ENCODE results near the gene ATOH8. TPM values are rescaled to one million over a fixed set of nuclear protein-coding genes. Genes with fewer than 3 reads are reported as not detected.
A peak's percentile ranks its signal among the peaks of the same experiment; 100 is the strongest.
"Not testable (repeated sequence)": the region's sequence is repeated elsewhere in the genome, so short reads cannot be mapped to it uniquely, and the experiment has no call there.

The ATOH8 gene
- total RNA-seq, 2 experiments from 2014 or later = 0.12 to 0.40 TPM

DNA sequence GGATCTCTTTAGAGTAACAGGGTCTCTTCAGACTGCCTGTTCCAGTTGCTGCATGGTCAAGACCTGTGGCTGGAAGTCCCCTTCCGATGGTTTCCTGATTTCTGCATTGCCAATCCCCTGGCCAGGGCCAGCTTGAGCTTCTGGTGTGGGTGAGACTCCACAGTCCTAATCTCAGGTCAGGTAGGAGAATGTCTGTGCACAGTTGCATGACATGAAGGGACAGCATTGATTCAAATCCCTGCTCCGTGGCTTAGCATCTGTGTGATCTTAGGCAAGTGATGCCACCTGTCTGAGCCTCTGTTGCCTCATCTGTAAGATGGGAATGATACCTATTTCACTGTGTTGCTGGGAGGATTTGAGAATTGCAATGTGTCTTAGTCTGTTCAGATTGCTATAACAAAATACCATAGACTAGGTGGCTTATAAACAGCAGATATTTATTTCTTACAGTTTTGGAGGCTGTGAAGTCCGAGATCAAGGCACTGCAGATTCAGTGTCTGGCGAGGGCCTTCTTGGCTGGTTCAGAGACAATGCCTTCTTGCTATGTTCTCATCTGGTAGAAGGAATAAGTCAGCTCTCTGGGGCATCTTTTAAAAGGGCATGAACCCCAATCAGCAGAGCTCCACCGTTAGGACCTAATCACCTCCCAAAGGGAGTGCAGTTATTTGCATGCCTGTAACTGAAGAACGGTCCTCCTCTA, 66.2 kb downstream of the ATOH8 start:
- H3K27ac Mint-ChIP-seq = no peak overlapping the region
- CTCF ChIA-PET = interaction anchor here (1.6 to 7.2 kb wide), 3 partner anchors 8 to 259 kb away, joined by 5 to 30 read pairs (median 17); no protein-coding TSS in a partner anchor
- H3K36me3 Mint-ChIP-seq = no peaks in the 10 kb centered on the region
- no peaks in the 10 kb centered on the region for H3K9me3 Mint-ChIP-seq (ENCODE audit: low read depth)
- no peak for ATAC-seq
- no peaks in the 10 kb centered on the region for H3K4me1 Mint-ChIP-seq
- H3K4me3 Mint-ChIP-seq = no peak overlapping the region
- DNase-seq = no peak
- H3K27me3 Mint-ChIP-seq = peaks cover 47% of the 10 kb centered on the region

DNA sequence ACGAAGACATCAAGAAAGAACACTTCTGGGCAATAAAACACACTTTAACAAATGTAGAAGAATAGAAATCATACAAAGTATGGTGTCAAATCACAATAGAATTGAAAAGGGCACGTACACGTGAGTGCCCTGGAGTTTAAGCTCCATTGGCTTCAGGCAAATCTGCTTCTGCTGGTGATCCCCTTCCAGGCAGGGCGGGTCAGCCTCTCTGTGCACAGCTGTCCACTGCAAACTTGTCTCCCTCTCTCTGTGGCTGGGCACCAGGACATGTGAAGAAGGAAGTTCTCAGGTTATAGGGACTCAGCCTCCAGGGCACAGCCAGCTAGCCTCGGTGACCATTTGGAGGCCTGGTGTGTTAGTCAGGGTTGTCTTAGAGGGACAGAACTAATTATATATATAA, 69.0 kb downstream of the ATOH8 start:
- DNase-seq = no peak

DNA sequence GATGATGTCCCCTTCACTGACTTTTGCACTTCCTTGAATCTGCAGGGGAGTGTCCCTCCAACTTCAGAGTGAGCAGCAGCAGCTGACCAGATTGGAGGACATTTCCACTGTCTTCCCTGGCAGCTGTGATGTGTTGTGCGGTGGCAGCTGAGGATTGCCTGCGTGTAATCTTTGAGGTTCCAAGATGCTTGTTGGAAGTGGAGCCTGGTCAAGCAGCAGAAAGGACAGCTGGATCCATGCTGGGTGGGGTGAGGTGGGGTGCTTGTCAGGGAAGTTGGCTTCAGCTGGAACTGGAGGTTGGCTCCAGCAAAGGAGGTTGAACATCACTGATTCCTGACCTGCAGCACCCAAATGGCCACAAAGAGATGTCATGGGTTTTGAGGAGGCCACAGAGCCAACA, 70.2 kb downstream of the ATOH8 start:
- CTCF ChIA-PET = interaction anchor here (0.8 to 12.2 kb wide), 8 partner anchors 8 to 255 kb away, joined by 3 to 391 read pairs (median 4); partner anchors contain the start of gene ST3GAL5
- no peak overlapping the region for H3K27ac Mint-ChIP-seq
- H3K4me1 Mint-ChIP-seq = peaks cover 12% of the 10 kb centered on the region
- H3K27me3 Mint-ChIP-seq = peaks cover 41% of the 10 kb centered on the region
- no peak for ATAC-seq
- no peaks in the 10 kb centered on the region for H3K36me3 Mint-ChIP-seq
- no peaks in the 10 kb centered on the region for H3K9me3 Mint-ChIP-seq (ENCODE audit: low read depth)
- no peak for DNase-seq
- no peak overlapping the region for H3K4me3 Mint-ChIP-seq

More for the DNA sequence above, 69.0 kb downstream of the ATOH8 start:
- no peaks in the 10 kb centered on the region for H3K9me3 Mint-ChIP-seq (ENCODE audit: low read depth)
- H3K27me3 Mint-ChIP-seq = peaks cover 50% of the 10 kb centered on the region
- ATAC-seq = no peak
- peaks cover 5% of the 10 kb centered on the region for H3K4me1 Mint-ChIP-seq
- no peak overlapping the region for H3K27ac Mint-ChIP-seq
- CTCF ChIA-PET = interaction anchor here (1.6 to 12.2 kb wide), 3 partner anchors 9 to 256 kb away, joined by 4 to 391 read pairs (median 10); no protein-coding TSS in a partner anchor
- no peak overlapping the region for H3K4me3 Mint-ChIP-seq
- no peaks in the 10 kb centered on the region for H3K36me3 Mint-ChIP-seq

DNA sequence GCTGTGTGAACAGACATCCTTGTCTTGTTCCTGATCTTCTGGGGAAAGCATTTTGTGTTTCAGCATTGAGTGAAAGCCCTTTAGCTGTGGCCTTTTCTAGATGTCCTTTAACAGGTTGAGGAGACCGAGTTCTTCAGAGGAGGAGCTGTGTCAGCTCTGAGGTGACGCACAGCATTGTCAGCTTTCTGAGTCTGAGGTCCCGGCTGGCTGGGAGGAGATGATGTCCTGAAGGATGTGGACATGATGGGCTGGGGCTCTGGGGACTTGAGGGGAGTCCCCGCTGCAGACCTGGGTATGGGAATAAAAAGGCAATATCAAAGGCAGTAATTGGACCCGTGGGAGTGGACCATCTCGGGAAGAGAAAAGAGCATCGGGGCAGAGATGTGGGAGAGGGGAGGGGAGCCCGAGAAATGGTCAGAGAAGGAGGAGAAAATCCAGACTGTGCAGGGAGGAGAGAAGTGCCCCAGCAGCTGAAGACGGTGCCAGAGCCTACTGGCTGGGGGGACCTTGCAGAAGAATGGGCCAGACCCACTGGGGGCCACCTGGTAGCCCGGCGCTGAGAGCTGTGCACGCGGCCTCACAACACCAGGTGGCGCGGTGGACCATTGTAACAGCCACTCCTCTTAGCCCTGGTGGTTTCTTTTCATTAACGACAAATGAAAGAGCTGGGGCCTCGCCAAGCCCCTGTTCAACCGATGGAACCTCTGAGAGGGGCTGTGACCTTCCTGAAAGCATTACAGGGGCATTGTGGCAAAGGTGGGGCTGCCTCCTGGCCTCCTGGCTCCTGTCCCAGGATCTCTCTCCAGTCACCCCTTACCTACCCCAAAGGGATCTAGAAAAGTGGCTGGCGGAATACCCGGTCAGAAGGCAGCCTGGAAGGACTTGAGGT, 73.4 kb downstream of the ATOH8 start:
- DNase-seq (peak; percentile 89), ATAC-seq (peak; percentile 98)
- Mint-ChIP-seq H3K36me3 (peaks cover 3% of the 10 kb centered on the region), H3K4me1 (peaks cover 35% of the 10 kb centered on the region), H3K9me3 (ENCODE audit: low read depth) (no peaks in the 10 kb centered on the region), H3K4me3 (no peak overlapping the region), H3K27ac (peak overlapping the region; percentile 74), H3K27me3 (peaks cover 18% of the 10 kb centered on the region)
- CTCF ChIA-PET = interaction anchor here (0.6 to 12.2 kb wide), 69 partner anchors 8 to 358 kb away, joined by 3 to 391 read pairs (median 5); partner anchors contain the start of genes ATOH8, POLR1A, PTCD3 and ST3GAL5

DNA sequence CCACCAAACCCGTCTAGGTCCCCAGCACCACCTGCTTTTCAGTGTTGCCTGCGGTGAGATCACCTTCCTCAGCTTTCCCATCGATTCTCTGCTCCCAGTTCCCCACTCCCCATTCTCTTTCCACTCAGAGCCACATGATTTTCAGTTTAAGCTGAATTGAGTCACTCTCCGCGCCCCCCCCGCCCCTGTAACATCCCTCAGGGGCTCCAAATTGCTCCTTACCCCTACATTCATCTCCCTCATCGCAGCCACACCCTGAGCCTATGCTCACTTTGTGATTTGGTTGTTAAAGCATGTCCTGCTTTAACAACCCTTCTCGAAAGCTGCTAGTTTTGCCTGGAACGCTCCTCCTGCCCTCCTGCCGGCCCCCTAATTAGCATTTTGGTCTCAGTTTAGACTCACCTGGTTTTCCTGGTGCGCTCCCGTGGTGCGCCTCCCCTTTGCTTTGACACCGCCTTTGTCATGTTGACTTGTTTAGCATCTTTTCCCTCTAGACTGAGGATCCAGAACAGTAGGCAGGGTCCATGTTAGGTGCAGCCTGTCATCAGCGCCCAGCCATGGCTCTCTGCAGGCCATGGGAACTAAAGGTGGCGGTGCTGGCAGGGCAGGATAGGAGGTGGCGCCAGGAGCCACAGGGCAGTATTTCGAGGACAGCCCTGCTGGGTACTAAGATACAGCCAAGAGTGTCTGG, 74.2 kb downstream of the ATOH8 start:
- Mint-ChIP-seq H3K27ac (peak overlapping the region; percentile 74), H3K36me3 (peaks cover 3% of the 10 kb centered on the region), H3K4me3 (no peak overlapping the region), H3K4me1 (peaks cover 35% of the 10 kb centered on the region), H3K27me3 (peaks cover 12% of the 10 kb centered on the region), H3K9me3 (ENCODE audit: low read depth) (no peaks in the 10 kb centered on the region)
- CTCF ChIA-PET = interaction anchor here (0.6 to 12.2 kb wide), 68 partner anchors 8 to 357 kb away, joined by 3 to 391 read pairs (median 5); partner anchors contain the start of genes ATOH8, POLR1A, PTCD3 and ST3GAL5
- DNase-seq = no peak
- ATAC-seq = no peak

DNA sequence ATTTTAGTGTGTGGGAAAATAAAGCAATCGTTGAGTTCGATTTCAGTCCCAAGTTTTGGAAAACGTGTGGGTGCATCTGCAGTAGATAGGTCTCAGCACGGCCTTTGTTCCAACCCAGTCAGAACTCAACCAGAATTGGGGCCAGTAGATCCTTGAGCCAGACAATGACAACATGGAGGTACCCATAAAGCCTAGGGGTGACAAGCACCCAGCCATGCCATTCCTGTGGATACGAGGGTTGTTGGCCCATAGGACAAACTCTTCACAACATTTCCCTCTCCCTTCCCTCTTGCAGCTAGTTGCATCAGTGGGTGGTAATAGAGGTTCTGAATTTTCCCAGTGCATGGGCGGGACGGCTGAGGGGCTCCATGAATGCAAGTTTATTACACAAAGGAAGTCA, 74.9 kb downstream of the ATOH8 start:
- H3K9me3 Mint-ChIP-seq (ENCODE audit: low read depth) = no peaks in the 10 kb centered on the region
- H3K36me3 Mint-ChIP-seq = peaks cover 8% of the 10 kb centered on the region
- no peak overlapping the region for H3K27ac Mint-ChIP-seq
- CTCF ChIA-PET = interaction anchor here (1.4 to 12.2 kb wide), 14 partner anchors 10 to 275 kb away, joined by 3 to 391 read pairs (median 10); partner anchors contain the start of gene ST3GAL5
- H3K27me3 Mint-ChIP-seq = peaks cover 13% of the 10 kb centered on the region
- DNase-seq (no peak), ATAC-seq (no peak)
- peaks cover 40% of the 10 kb centered on the region for H3K4me1 Mint-ChIP-seq
- no peak overlapping the region for H3K4me3 Mint-ChIP-seq

DNA sequence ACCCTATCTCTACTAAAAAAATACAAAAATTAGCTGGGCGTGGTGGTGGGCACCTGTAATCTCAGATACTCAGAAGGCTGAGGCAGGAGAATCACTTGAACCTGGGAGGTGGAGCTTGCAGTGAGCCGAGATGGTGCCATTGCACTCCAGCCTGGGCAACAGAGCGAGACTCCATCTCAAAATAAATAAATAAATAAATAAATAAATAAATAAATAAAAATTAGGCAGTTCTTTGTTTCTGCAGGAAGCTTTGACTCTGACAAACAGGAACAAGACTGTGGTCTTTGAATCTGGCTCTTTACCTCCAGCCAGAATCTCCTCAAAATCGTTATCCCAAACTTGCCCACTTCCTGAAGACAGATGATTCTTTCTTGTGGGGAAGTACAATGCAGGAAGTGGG, 75.6 kb downstream of the ATOH8 start:
- peaks cover 12% of the 10 kb centered on the region for H3K36me3 Mint-ChIP-seq
- DNase-seq, H3K27ac Mint-ChIP-seq: not testable (repeated sequence)

DNA sequence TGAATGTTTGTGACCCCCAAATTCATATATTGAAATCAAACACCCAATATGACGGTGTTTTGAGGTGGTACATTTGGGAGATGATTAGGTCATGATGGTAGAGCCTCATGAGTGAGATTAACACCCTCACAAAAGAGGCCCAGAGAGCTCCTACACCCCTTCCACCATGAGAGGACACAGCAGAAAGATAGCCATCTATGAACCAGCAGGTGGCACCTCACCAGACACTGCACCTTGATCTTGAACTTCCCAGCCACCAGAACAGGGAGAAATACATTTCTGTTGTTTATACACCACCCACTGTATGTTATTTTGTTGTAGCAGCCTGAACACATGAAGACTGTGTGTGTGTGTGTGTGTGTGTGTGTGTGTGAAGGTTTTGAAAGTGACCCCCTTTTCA, 76.9 kb downstream of the ATOH8 start:
- Mint-ChIP-seq H3K4me3 (no peak overlapping the region), H3K27me3 (peaks cover 11% of the 10 kb centered on the region), H3K9me3 (ENCODE audit: low read depth) (peaks cover 8% of the 10 kb centered on the region), H3K27ac (no peak overlapping the region), H3K4me1 (peaks cover 40% of the 10 kb centered on the region), H3K36me3 (peaks cover 21% of the 10 kb centered on the region)
- peak; percentile 49 for ATAC-seq
- DNase-seq = no peak
- CTCF ChIA-PET = interaction anchor here (0.8 to 12.2 kb wide), 21 partner anchors 8 to 390 kb away, joined by 3 to 391 read pairs (median 5); partner anchors contain the start of genes POLR1A, PTCD3 and ST3GAL5

More for the DNA sequence above, 75.6 kb downstream of the ATOH8 start:
- H3K4me3 Mint-ChIP-seq; ATAC-seq; H3K9me3 Mint-ChIP-seq (ENCODE audit: low read depth): not testable (repeated sequence)
- Mint-ChIP-seq H3K4me1 (peaks cover 40% of the 10 kb centered on the region), H3K27me3 (peaks cover 13% of the 10 kb centered on the region)
- CTCF ChIA-PET = interaction anchor here (1.1 to 12.2 kb wide), 15 partner anchors 10 to 274 kb away, joined by 3 to 391 read pairs (median 12); partner anchors contain the start of gene ST3GAL5

DNA sequence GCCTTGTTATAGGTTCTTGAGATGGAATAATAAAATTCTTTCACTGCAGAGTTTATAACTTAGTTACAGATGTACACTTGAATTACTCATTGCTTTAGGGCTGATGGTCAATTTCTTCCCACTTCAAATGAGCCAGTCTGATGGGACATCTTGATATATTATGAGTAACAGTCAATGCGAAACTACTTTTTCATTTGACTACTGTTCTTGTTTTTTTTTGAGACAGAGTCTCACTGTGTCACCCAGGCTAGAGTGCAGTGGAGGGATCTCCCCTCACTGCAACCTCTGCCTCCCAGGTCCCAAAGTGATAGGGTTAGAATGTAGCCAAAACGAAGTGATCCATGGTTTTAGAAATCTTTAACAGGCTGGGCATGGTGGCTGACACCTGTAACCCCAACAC, 77.9 kb downstream of the ATOH8 start:
- CTCF ChIA-PET = interaction anchor here (0.8 to 12.2 kb wide), 11 partner anchors 8 to 269 kb away, joined by 3 to 391 read pairs (median 8); partner anchors contain the start of gene ST3GAL5
- DNase-seq = no peak
- Mint-ChIP-seq H3K27me3 (peaks cover 6% of the 10 kb centered on the region), H3K4me3 (no peak overlapping the region), H3K27ac (no peak overlapping the region), H3K9me3 (ENCODE audit: low read depth) (peaks cover 8% of the 10 kb centered on the region), H3K36me3 (peaks cover 31% of the 10 kb centered on the region), H3K4me1 (peaks cover 40% of the 10 kb centered on the region)
- ATAC-seq = no peak

DNA sequence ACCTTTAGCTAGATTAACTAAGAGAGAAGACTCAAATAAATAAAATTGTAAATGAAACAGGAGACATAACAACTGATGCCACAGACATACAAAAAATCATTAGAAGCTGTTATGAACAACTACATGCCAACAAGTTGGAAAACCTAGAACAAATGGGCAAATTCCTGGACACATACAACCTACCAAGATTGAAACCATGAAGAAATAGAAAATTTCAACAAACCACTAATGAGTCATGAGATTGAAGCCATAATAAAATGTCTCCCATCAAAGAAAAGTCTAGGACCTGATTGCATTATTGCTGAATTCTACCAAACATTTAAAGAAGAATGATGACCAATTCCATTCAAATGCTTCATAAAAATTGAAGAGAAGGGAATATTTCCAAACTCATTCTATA, 80.7 kb downstream of the ATOH8 start:
- peaks cover 8% of the 10 kb centered on the region for H3K9me3 Mint-ChIP-seq (ENCODE audit: low read depth)
- H3K27ac Mint-ChIP-seq = no peak overlapping the region
- peaks cover 37% of the 10 kb centered on the region for H3K4me1 Mint-ChIP-seq
- H3K4me3 Mint-ChIP-seq = no peak overlapping the region
- ATAC-seq = no peak
- DNase-seq = no peak
- peaks cover 44% of the 10 kb centered on the region for H3K36me3 Mint-ChIP-seq
- CTCF ChIA-PET = interaction anchor here (1.2 to 10.9 kb wide), 2 partner anchors 8 to 54 kb away, joined by 3 to 187 read pairs; partner anchors contain the start of gene ST3GAL5
- peaks cover 3% of the 10 kb centered on the region for H3K27me3 Mint-ChIP-seq
